ENCODE measurements around the gene G2E3. TPM values are rescaled to one million over a fixed set of nuclear protein-coding genes. Genes with fewer than 3 reads are reported as not detected.

Gene G2E3
- total and polyA plus RNA-seq, 4 donors, result 2.4 to 14.0 (median 5.7) TPM

DNA sequence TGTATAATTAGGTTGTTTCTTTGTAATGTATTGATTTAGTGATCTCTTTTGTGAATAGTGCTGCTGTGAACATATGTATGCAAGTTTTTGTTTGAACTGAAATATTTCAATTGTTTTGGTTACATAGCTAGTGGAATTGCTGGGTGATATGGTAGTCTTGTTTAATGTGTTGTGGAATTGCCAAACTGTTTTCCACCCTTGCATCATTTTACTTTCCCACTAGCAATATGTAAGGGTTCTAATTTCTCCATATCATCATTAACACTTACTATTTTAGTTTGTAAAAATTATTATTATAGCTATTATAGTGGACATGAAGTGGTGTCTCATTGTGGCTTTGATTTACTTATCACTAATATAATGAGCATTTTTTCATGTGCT is 5.9 kb downstream of the G2E3 start:
- Histone ChIP-seq H3K4me3 (ENCODE audit: low read depth in 1 of 3, low read length in 3 of 3) (no peak overlapping the region), H3K9ac (ENCODE audit: low read depth in 1 of 2, low read length in 2 of 2) (no peak overlapping the region), H3K4me1 (ENCODE audit: control insufficient read depth in 4 of 4, insufficient read depth in 4 of 4, low read length in 3 of 4) (peaks cover 0 to 2% (median 2%) of the 10 kb centered on the region in 4 donors), H3K27ac (ENCODE audit: low read depth in 1 of 2, low read length in 2 of 2) (no peak overlapping the region), H3K9me3 (ENCODE audit: control insufficient read depth in 4 of 4, low read length in 3 of 4) (no peaks in the 10 kb centered on the region), H3K27me3 (ENCODE audit: control insufficient read depth in 4 of 4, insufficient read depth in 4 of 4, low read length in 3 of 4) (no peaks in the 10 kb centered on the region), H3K36me3 (ENCODE audit: control insufficient read depth in 4 of 4, insufficient read depth in 3 of 4, low read depth in 1 of 4, low read length in 3 of 4) (no peaks in the 10 kb centered on the region)
- no peak for DNase-seq (ENCODE audit: low spot score)
- TF ChIP-seq GABPA (IDR thresholded peaks at IDR 0.05 in 1 of 2, conservative IDR thresholded peaks at IDR 0.05 in 1 of 2), result no peak
- no peak for TF ChIP-seq ZBTB33 (IDR thresholded peaks at IDR 0.05)
- TF ChIP-seq CTCF (IDR thresholded peaks at IDR 0.05; ENCODE audit: low read depth, low read length, missing input control), result no peak
- no peak for TF ChIP-seq RXRA (IDR thresholded peaks at IDR 0.05)
- no peak for TF ChIP-seq TAF1 (conservative IDR thresholded peaks at IDR 0.05)
- no peak for TF ChIP-seq NR2F2 (IDR thresholded peaks at IDR 0.05)
- TF ChIP-seq RAD21 (IDR thresholded peaks at IDR 0.05), result no peak

DNA sequence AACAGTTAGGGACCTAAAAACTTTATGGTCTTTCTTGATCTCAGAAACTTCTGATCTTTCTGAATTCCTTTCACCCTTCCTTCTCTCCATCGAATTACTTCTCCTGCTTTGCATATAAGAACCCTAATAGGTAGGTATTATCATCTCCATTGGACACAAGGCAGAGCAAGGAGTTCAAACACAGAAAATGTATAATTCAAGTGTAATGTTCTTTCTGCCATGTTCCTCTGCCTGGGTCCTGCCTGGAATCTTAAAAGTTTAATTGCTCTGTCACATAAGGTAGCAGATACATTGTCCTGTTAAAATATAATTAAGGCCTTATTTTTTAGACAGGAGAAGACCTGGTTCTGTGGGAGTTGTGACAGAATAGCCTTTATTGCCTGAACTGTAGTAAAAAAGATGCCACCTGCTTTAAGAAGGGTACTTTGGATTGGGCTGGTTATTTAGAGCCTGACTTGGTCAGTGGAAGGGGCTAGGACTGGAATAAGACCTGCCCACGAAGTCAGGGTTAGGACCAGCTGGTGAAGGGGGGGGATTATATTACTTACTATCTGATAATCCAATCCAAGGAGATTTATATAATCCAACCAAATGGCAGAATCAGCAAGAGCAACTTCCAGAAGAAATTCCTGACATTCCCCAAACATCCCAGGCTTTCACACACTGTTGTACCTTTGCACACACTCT is 10.4 kb downstream of the G2E3 start:
- DNase-seq (ENCODE audit: low spot score), result no peak
- no peak overlapping the region for H3K27ac ChIP-seq (ENCODE audit: low read depth in 1 of 2, low read length in 2 of 2)
- no peaks in the 10 kb centered on the region for H3K36me3 ChIP-seq (ENCODE audit: control insufficient read depth in 4 of 4, insufficient read depth in 3 of 4, low read depth in 1 of 4, low read length in 3 of 4)
- H3K27me3 ChIP-seq (ENCODE audit: control insufficient read depth in 4 of 4, insufficient read depth in 4 of 4, low read length in 3 of 4), result no peaks in the 10 kb centered on the region
- no peak for TF ChIP-seq RAD21 (IDR thresholded peaks at IDR 0.05)
- TF ChIP-seq, protein P1, sequence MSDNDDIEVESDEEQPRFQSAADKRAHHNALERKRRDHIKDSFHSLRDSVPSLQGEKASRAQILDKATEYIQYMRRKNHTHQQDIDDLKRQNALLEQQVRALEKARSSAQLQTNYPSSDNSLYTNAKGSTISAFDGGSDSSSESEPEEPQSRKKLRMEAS (IDR thresholded peaks at IDR 0.05), result no peak
- no peak for TF ChIP-seq HNF4G (IDR thresholded peaks at IDR 0.05)
- TF ChIP-seq ZBTB33 (IDR thresholded peaks at IDR 0.05), result no peak
- TF ChIP-seq YY1 (IDR thresholded peaks at IDR 0.05), result no peak
- no peak for TF ChIP-seq SP1 (IDR thresholded peaks at IDR 0.05)
- no peak for TF ChIP-seq RXRA (IDR thresholded peaks at IDR 0.05)
- TF ChIP-seq CTCF (IDR thresholded peaks at IDR 0.05; ENCODE audit: low read depth, low read length, missing input control), result no peak
- TF ChIP-seq JUND (IDR thresholded peaks at IDR 0.05), result no peak
- no peak for TF ChIP-seq REST (IDR thresholded peaks at IDR 0.05)
- TF ChIP-seq EGR1 (IDR thresholded peaks at IDR 0.05; ENCODE audit: low read depth in 2 of 2), result no peak
- TF ChIP-seq, protein P2, sequence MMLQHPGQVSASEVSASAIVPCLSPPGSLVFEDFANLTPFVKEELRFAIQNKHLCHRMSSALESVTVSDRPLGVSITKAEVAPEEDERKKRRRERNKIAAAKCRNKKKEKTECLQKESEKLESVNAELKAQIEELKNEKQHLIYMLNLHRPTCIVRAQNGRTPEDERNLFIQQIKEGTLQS (IDR thresholded peaks at IDR 0.05), result no peak
- H3K9ac ChIP-seq (ENCODE audit: low read depth in 1 of 2, low read length in 2 of 2), result no peak overlapping the region
- no peak overlapping the region for H3K4me3 ChIP-seq (ENCODE audit: low read depth in 1 of 3, low read length in 3 of 3)
- H3K4me1 ChIP-seq (ENCODE audit: control insufficient read depth in 4 of 4, insufficient read depth in 4 of 4, low read length in 3 of 4), result no peaks in the 10 kb centered on the region
- no peaks in the 10 kb centered on the region for H3K9me3 ChIP-seq (ENCODE audit: control insufficient read depth in 4 of 4, low read length in 3 of 4)
- WGBS, result 78% methylated on average over 2 of the region's 2 CpGs
